HCT116 (cell line): ENCODE results near the gene INPP5E. TPM values are rescaled to one million over a fixed set of nuclear protein-coding genes. Genes with fewer than 3 reads are reported as not detected.
A peak's percentile ranks its signal among the peaks of the same experiment; 100 is the strongest.

Experiments
- ATAC-seq: fragments of 200-7000 bp; cut with Tn5 transposase; 2 replicates; pipeline ENCODE4 v1.9.1; 2020; ENCODE audit warnings: mild to moderate bottlenecking, moderate library complexity
- BruUV-seq: library from RNA; stranded (reverse); fragments of 400-500 nt; replicated peaks from 2 replicates; lab custom pipeline; 2021; lab: Mats Ljungman, UMichigan
- CTCF ChIA-PET: fragments of 300-600 bp; sonication (Branson Sonifier 250); formaldehyde crosslinking; loops from one replicate; lab custom pipeline; 2021; ENCODE audit warnings: antibody characterized with exemption; lab: Charles Lee
- POLR2A ChIA-PET: fragments of 300-600, 350-600 bp; sonication (Branson Sonifier 250); formaldehyde crosslinking; loops from one replicate; lab custom pipeline; 2021; ENCODE audit warnings: antibody characterized with exemption; lab: Charles Lee
- RAD21 ChIA-PET, 2 experiments: fragments of 300-600 bp; sonication (Branson Sonifier 250); formaldehyde crosslinking; loops; one replicate each; lab custom pipeline; 2023; ENCODE audit warnings: low total read pairs in 2 of 2; ENCODE audit not compliant: uncharacterized antibody in 2 of 2, unreplicated experiment in 2 of 2, low non-redundant PET in 1 of 2; lab: Charles Lee
- DNase-seq: peaks from one replicate; pipeline ENCODE4 v3.0.0-alpha.2; 2010; ENCODE audit warnings: low read depth, low spot score
- H2AFZ ChIP-seq: fragments of 200-600 bp; shearing (Covaris generic), sonication (generic); 2 replicates; pipeline ENCODE4 v1.6.1; 2017; ENCODE audit warnings: low read depth, mixed run types, mixed read lengths, antibody characterized with exemption, low read length; ENCODE audit not compliant: poor library complexity, severe bottlenecking
- H3K27ac ChIP-seq: 2 replicates; pipeline ENCODE4 v1.5.1; 2012; ENCODE audit warnings: low read depth, low read length
- H3K27me3 ChIP-seq: fragments of 200-600 bp; sonication (generic); 2 replicates; pipeline ENCODE4 v1.6.1; 2016; ENCODE audit warnings: mixed run types, low read length, mixed read lengths; ENCODE audit not compliant: insufficient read depth
- H3K36me3 ChIP-seq, 2 experiments: fragments of 200-500 bp in 1 of 2; fragments of 200-600 bp in 1 of 2; sonication (Bioruptor generic) in 1 of 2; sonication (generic) in 1 of 2; 2 replicates each; pipeline versions ENCODE4 v1.5.1 to v1.6.1; 2014 to 2016; ENCODE audit warnings: low read length in 2 of 2, inconsistent platforms in 1 of 2, mixed read lengths in 1 of 2, mixed run types in 1 of 2; ENCODE audit not compliant: insufficient read depth in 2 of 2, control insufficient read depth in 1 of 2
- H3K4me1 ChIP-seq, 2 experiments: fragments of 200-600 bp in 1 of 2; sonication (generic) in 1 of 2; 2 replicates each; pipeline versions ENCODE4 v1.5.1 to v1.6.1; 2012 to 2017; ENCODE audit warnings: low read length in 2 of 2, inconsistent platforms in 1 of 2, mild to moderate bottlenecking in 1 of 2, mixed read lengths in 1 of 2, mixed run types in 1 of 2, moderate library complexity in 1 of 2; ENCODE audit not compliant: insufficient read depth in 2 of 2, control insufficient read depth in 1 of 2
- H3K4me2 ChIP-seq: fragments of 200-600 bp; sonication (generic); 2 replicates; pipeline ENCODE4 v1.6.1; 2017; ENCODE audit warnings: mixed run types, low read length, mixed read lengths
- H3K4me3 ChIP-seq, 2 experiments: fragments of 200-600 bp in 1 of 2; sonication (generic) in 1 of 2; replicated peaks in 1 of 2; 2 replicates each; pipeline ENCODE4 v1.5.1; 2011 to 2016; ENCODE audit warnings: low read length in 2 of 2, control low read depth in 1 of 2, low read depth in 1 of 2, mild to moderate bottlenecking in 1 of 2, mixed read lengths in 1 of 2, mixed run types in 1 of 2
- H3K79me2 ChIP-seq: fragments of 200-600 bp; sonication (generic); 2 replicates; pipeline ENCODE4 v1.6.1; 2017; ENCODE audit warnings: mild to moderate bottlenecking, mixed run types, low read length, moderate library complexity, mixed read lengths; ENCODE audit not compliant: insufficient read depth
- H3K9ac ChIP-seq: fragments of 200-600 bp; sonication (generic); 2 replicates; pipeline ENCODE4 v1.6.1; 2016; ENCODE audit warnings: low read length, mixed read lengths
- H3K9me2 ChIP-seq: fragments of 200-600 bp; sonication (generic), shearing (Covaris generic); 2 replicates; pipeline ENCODE4 v1.6.1; 2017; ENCODE audit warnings: mixed run types, mild to moderate bottlenecking, moderate library complexity; ENCODE audit not compliant: insufficient read depth
- H3K9me3 ChIP-seq, 2 experiments: fragments of 200-500 bp in 1 of 2; fragments of 200-600 bp in 1 of 2; sonication (Bioruptor generic) in 1 of 2; sonication (generic) in 1 of 2; 2 replicates each; pipeline ENCODE4 v1.6.1; 2014 to 2017; ENCODE audit warnings: low read length in 2 of 2, mixed read lengths in 2 of 2, inconsistent platforms in 1 of 2, low read depth in 1 of 2, mild to moderate bottlenecking in 1 of 2, mixed run types in 1 of 2, moderate library complexity in 1 of 2; ENCODE audit not compliant: control insufficient read depth in 1 of 2, insufficient read depth in 1 of 2
- H4K20me1 ChIP-seq: fragments of 200-600 bp; sonication (generic), shearing (Covaris generic); 2 replicates; pipeline ENCODE4 v1.6.1; 2017; ENCODE audit warnings: mixed run types, mild to moderate bottlenecking, moderate library complexity; ENCODE audit not compliant: insufficient read depth
- CBX3 ChIP-seq: IDR thresholded peaks from 2 replicates; pipeline ENCODE4 v1.6.1; 2012; ENCODE audit warnings: low read depth
- CEBPB ChIP-seq: IDR thresholded peaks from 2 replicates; pipeline ENCODE4 v1.6.1; 2012; ENCODE audit warnings: low read depth
- EGR1 ChIP-seq: IDR thresholded peaks from 2 replicates; pipeline ENCODE4 v1.6.1; 2012; ENCODE audit warnings: low read depth
- EZH2 ChIP-seq: fragments of 200-600 bp; sonication (generic); IDR thresholded peaks from 2 replicates; pipeline ENCODE4 v1.6.1; 2017; ENCODE audit warnings: antibody characterized with exemption, mixed run types
- EZH2phosphoT487 ChIP-seq: fragments of 200-600 bp; IDR thresholded peaks from 2 replicates; pipeline ENCODE4 v1.6.1; 2018; ENCODE audit warnings: antibody characterized with exemption, borderline replicate concordance
- FOSL1 ChIP-seq: IDR thresholded peaks from 2 replicates; pipeline ENCODE4 v1.6.1; 2012; ENCODE audit warnings: low read depth
- JUND ChIP-seq: IDR thresholded peaks from 2 replicates; pipeline ENCODE4 v1.6.1; 2012
- POLR2A ChIP-seq: IDR thresholded peaks from 2 replicates; pipeline ENCODE4 v1.7.0; 2011; ENCODE audit warnings: borderline replicate concordance; ENCODE audit not compliant: insufficient read depth, insufficient read length; ENCODE audit errors: extremely low read depth
- POLR2AphosphoS5 ChIP-seq: IDR thresholded peaks from 2 replicates; pipeline ENCODE4 v1.6.1; 2011; ENCODE audit warnings: mild to moderate bottlenecking, low read depth, low read length, moderate library complexity
- SIN3A ChIP-seq: IDR thresholded peaks from 2 replicates; pipeline ENCODE4 v1.6.1; 2012; ENCODE audit warnings: low read depth
- SP1 ChIP-seq: IDR thresholded peaks from 2 replicates; pipeline ENCODE4 v1.6.1; 2012; ENCODE audit warnings: low read depth
- ZFX ChIP-seq: fragments of 450-650 bp; IDR thresholded peaks from 2 replicates; pipeline ENCODE4 v1.6.1; 2017
- ZNF274 ChIP-seq: fragments of 200-500 bp; sonication (Bioruptor generic); IDR thresholded peaks from 2 replicates; pipeline ENCODE4 v1.6.1; 2014; ENCODE audit warnings: mild to moderate bottlenecking, low read depth, low read length, inconsistent platforms
- intact Hi-C: fragments of 100-400 bp; cut with micrococcal nuclease; formaldehyde crosslinking; loops from 2 replicates; pipeline ENCODE4 v1.10.0; 2022
- total RNA-seq: library from RNA; stranded (reverse); gene quantifications from one replicate; pipeline ENCODE4 v1.2.1, GENCODE V29; 2021; ENCODE audit not compliant: unreplicated experiment
- TF ChIP-seq, protein P1 (sequence below): IDR thresholded peaks from 2 replicates; pipeline ENCODE4 v1.6.1; 2012; ENCODE audit warnings: low read depth
- TF ChIP-seq, protein P2 (sequence below): IDR thresholded peaks from 2 replicates; pipeline ENCODE4 v1.6.1; 2011; ENCODE audit warnings: mild to moderate bottlenecking, low read length, moderate library complexity; ENCODE audit not compliant: insufficient replicate concordance; ENCODE audit errors: extremely low read depth
- TF ChIP-seq, protein P3 (sequence below): IDR thresholded peaks from 2 replicates; pipeline ENCODE4 v1.6.1; 2012

Gene INPP5E
- total RNA-seq, 1 experiment from 2014 or later: 23.8 TPM

DNA sequence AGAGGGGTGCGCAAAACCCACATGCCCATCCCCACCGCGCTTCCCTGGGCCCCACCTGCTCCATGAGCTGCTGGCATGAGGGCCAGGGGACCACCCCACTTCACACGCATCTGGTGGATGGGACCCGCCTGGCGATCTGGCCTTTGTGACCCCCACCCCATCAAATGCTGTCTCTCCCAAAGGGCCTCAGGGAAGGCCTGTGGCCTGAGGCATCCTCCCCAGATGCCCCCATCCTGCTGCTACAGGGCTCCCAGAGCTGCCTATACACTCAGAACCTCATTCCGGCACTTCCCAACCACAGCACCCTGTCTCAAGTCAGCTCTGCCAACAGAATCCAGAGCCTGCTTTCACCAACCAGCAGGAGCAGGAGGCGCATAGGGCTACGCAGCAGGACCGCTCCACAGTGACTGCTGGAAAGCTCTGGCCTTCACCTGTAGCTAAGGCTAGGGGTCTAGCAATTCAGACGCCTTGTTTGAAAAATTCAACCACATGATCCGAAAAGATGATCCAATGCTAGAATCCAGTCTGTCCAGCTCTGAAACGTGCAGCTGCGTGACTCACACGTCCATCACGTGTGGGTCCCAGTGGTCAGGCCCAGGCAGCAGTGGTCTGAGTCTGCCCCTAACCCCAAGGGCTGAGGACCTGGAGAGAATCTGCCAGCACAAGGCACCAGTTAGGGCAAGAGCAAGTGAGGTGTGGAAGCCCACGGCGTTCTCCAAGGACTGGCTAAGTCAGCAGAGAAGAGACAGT lies 38.3 kb downstream of the INPP5E start:
- ChIA-PET POLR2A (interaction anchor here (1.0 kb wide), 1 partner anchor 38 kb away, joined by 3 read pairs; no protein-coding TSS in a partner anchor), CTCF (interaction anchor here (0.6 to 1.4 kb wide), 6 partner anchors 9 to 89 kb away, joined by 3 to 8 read pairs (median 4); partner anchors contain the start of gene DNLZ), RAD21 (no interaction called here)
- Histone ChIP-seq H3K27me3 (no peaks in the 10 kb centered on the region), H2AFZ (no peak overlapping the region), H3K4me3 (no peak overlapping the region), H3K9me3 (no peaks in the 10 kb centered on the region), H3K4me2 (no peak overlapping the region), H3K27ac (peak overlapping the region; percentile 22; the same call in 1 of the 2 replicates), H3K9me2 (no peaks in the 10 kb centered on the region), H4K20me1 (no peaks in the 10 kb centered on the region), H3K36me3 (peaks cover 43% of the 10 kb centered on the region in 2 experiments; a peak in 3 of 4 replicates), H3K79me2 (peaks cover 39% of the 10 kb centered on the region), H3K9ac (0 out of 2 replicates have a peak overlapping the region, but pooled peaks have one; percentile 84), H3K4me1 (peaks cover 7 to 16% of the 10 kb centered on the region in 2 experiments)
- no peak for ATAC-seq
- BruUV-seq: no TSS peak
- no peak for DNase-seq
- intact Hi-C loops: loop anchor here (2.0 kb wide), 1 partner anchor 63 kb away; no protein-coding TSS in a partner anchor
- TF ChIP-seq POLR2A: no peak
- no peak for TF ChIP-seq CBX3
- no peak for TF ChIP-seq SP1
- no peak for TF ChIP-seq EZH2phosphoT487
- TF ChIP-seq, protein P1, sequence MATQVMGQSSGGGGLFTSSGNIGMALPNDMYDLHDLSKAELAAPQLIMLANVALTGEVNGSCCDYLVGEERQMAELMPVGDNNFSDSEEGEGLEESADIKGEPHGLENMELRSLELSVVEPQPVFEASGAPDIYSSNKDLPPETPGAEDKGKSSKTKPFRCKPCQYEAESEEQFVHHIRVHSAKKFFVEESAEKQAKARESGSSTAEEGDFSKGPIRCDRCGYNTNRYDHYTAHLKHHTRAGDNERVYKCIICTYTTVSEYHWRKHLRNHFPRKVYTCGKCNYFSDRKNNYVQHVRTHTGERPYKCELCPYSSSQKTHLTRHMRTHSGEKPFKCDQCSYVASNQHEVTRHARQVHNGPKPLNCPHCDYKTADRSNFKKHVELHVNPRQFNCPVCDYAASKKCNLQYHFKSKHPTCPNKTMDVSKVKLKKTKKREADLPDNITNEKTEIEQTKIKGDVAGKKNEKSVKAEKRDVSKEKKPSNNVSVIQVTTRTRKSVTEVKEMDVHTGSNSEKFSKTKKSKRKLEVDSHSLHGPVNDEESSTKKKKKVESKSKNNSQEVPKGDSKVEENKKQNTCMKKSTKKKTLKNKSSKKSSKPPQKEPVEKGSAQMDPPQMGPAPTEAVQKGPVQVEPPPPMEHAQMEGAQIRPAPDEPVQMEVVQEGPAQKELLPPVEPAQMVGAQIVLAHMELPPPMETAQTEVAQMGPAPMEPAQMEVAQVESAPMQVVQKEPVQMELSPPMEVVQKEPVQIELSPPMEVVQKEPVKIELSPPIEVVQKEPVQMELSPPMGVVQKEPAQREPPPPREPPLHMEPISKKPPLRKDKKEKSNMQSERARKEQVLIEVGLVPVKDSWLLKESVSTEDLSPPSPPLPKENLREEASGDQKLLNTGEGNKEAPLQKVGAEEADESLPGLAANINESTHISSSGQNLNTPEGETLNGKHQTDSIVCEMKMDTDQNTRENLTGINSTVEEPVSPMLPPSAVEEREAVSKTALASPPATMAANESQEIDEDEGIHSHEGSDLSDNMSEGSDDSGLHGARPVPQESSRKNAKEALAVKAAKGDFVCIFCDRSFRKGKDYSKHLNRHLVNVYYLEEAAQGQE: no peak
- TF ChIP-seq FOSL1: no peak
- no peak for TF ChIP-seq SIN3A
- no peak for TF ChIP-seq CEBPB
- TF ChIP-seq, protein P2, sequence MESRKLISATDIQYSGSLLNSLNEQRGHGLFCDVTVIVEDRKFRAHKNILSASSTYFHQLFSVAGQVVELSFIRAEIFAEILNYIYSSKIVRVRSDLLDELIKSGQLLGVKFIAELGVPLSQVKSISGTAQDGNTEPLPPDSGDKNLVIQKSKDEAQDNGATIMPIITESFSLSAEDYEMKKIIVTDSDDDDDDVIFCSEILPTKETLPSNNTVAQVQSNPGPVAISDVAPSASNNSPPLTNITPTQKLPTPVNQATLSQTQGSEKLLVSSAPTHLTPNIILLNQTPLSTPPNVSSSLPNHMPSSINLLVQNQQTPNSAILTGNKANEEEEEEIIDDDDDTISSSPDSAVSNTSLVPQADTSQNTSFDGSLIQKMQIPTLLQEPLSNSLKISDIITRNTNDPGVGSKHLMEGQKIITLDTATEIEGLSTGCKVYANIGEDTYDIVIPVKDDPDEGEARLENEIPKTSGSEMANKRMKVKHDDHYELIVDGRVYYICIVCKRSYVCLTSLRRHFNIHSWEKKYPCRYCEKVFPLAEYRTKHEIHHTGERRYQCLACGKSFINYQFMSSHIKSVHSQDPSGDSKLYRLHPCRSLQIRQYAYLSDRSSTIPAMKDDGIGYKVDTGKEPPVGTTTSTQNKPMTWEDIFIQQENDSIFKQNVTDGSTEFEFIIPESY: no peak
- no peak for TF ChIP-seq ZNF274
- no peak for TF ChIP-seq POLR2AphosphoS5
- no peak for TF ChIP-seq EGR1
- TF ChIP-seq JUND: no peak
- TF ChIP-seq ZFX: no peak
- TF ChIP-seq, protein P3, sequence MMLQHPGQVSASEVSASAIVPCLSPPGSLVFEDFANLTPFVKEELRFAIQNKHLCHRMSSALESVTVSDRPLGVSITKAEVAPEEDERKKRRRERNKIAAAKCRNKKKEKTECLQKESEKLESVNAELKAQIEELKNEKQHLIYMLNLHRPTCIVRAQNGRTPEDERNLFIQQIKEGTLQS: no peak
- TF ChIP-seq EZH2: no peak
